Body of pancreas (tissue), 4 donors: Measurements from ENCODE around the gene CALHM5. TPM values are rescaled to one million over a fixed set of nuclear protein-coding genes. Genes with fewer than 3 reads are reported as not detected.

Experiments
- ATAC-seq: fragments of 150-250 bp; one replicate; pipeline ENCODE4 v1.9.1; 2016
- DNase-seq, 4 donors: peaks; one replicate each; pipeline ENCODE4 v3.0.0-alpha.2; 2019
- H3K27ac ChIP-seq, 4 donors: fragments of 200-600 bp; sonication (generic); 1 replicate in 3 of 4; 2 replicates in 1 of 4; pipeline versions ENCODE4 v1.5.1 to v1.6.1; 2016 to 2019; ENCODE audit warnings: mild to moderate bottlenecking in 1 of 4, mixed read lengths in 1 of 4, moderate library complexity in 1 of 4
- H3K27me3 ChIP-seq, 2 donors: fragments of 200-600 bp; sonication (generic); one replicate each; pipeline ENCODE4 v1.6.0; 2016; ENCODE audit warnings: mild to moderate bottlenecking in 1 of 2
- H3K36me3 ChIP-seq, 2 donors: fragments of 200-600 bp; sonication (generic); replicated peaks in 1 of 2; 2 replicates each; pipeline ENCODE4 v1.5.1; 2016; ENCODE audit warnings: low read depth in 2 of 2; ENCODE audit not compliant: insufficient read depth in 1 of 2
- H3K4me1 ChIP-seq: fragments of 200-600 bp; sonication (generic); one replicate; pipeline ENCODE4 v1.6.0; 2016
- H3K4me3 ChIP-seq, 2 donors: fragments of 200-600 bp; sonication (generic); 1 replicate in 1 of 2; 2 replicates in 1 of 2; pipeline ENCODE4 v1.5.1; 2016 to 2019
- H3K9me3 ChIP-seq, 3 donors: fragments of 200-600 bp; sonication (generic); 1 replicate in 2 of 3; 2 replicates in 1 of 3; pipeline ENCODE4 v1.5.1; 2016
- POLR2A ChIP-seq, 3 donors: fragments of 450-650 bp; IDR thresholded peaks; one replicate each; pipeline ENCODE4 v1.6.1; 2016; ENCODE audit warnings: antibody characterized with exemption in 3 of 3, mild to moderate bottlenecking in 2 of 3
- WGBS, 2 donors: methylation state at CpG; one replicate each; pipeline ENCODE4 v1.1.5; 2017; 5-methylcytosine and 5-hydroxymethylcytosine counted together
- intact Hi-C: fragments of 100-400 bp; cut with DNase I; formaldehyde crosslinking; loops from one replicate; pipeline ENCODE4 v1.15.1; 2023
- total RNA-seq, 2 donors: library from RNA; depleted of rRNA; stranded (reverse); fragments of >200 nt; gene quantifications; one replicate each; pipeline ENCODE4 v1.1.0, GENCODE V29; 2016
- TF ChIP-seq, protein P1 (sequence below), 7 experiments: fragments of 450-650 bp in 4 of 7; fragments of 200-600 bp in 3 of 7; sonication (generic) in 3 of 7; IDR thresholded peaks; one replicate each; pipeline ENCODE4 v1.5.1; 2016 to 2019; ENCODE audit warnings: antibody characterized with exemption in 7 of 7

The CALHM5 gene
- total RNA-seq, 2 donors from 2014 or later: 0.33 to 0.52 TPM

- Histone ChIP-seq H3K36me3 (no peaks in the 10 kb centered on the region), H3K9me3 (no peaks in the 10 kb centered on the region), H3K27ac (no peak overlapping the region), H3K27me3 (no peaks in the 10 kb centered on the region), H3K4me1 (no peaks in the 10 kb centered on the region), H3K4me3 (no peak overlapping the region)
- TF ChIP-seq, protein P1, sequence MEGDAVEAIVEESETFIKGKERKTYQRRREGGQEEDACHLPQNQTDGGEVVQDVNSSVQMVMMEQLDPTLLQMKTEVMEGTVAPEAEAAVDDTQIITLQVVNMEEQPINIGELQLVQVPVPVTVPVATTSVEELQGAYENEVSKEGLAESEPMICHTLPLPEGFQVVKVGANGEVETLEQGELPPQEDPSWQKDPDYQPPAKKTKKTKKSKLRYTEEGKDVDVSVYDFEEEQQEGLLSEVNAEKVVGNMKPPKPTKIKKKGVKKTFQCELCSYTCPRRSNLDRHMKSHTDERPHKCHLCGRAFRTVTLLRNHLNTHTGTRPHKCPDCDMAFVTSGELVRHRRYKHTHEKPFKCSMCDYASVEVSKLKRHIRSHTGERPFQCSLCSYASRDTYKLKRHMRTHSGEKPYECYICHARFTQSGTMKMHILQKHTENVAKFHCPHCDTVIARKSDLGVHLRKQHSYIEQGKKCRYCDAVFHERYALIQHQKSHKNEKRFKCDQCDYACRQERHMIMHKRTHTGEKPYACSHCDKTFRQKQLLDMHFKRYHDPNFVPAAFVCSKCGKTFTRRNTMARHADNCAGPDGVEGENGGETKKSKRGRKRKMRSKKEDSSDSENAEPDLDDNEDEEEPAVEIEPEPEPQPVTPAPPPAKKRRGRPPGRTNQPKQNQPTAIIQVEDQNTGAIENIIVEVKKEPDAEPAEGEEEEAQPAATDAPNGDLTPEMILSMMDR (IDR thresholded peaks at IDR 0.05): no peak
- no peak for TF ChIP-seq POLR2A (IDR thresholded peaks at IDR 0.05)
- no peak for ATAC-seq
- 64 to 69% methylated on average over 1 of the region's 1 CpG for WGBS, 2 donors
- no peak for DNase-seq
- intact Hi-C loops: no loop called here
These were observed 36.3 kb upstream of the CALHM5 start for GRCh38 chr6:116475141-116475540.

- no peaks in the 10 kb centered on the region for H3K27me3 ChIP-seq
- ATAC-seq (no peak), DNase-seq (no peak)
- H3K4me1 ChIP-seq: no peaks in the 10 kb centered on the region
- no peaks in the 10 kb centered on the region for H3K9me3 ChIP-seq
- H3K27ac ChIP-seq: no peak overlapping the region
- intact Hi-C loops: no loop called here
- H3K4me3 ChIP-seq: no peak overlapping the region
- 70 to 73% methylated on average over 5 of the region's 5 CpGs for WGBS, 2 donors
- H3K36me3 ChIP-seq: no peaks in the 10 kb centered on the region
- no peak for TF ChIP-seq POLR2A (IDR thresholded peaks at IDR 0.05)
- TF ChIP-seq, protein P1 (IDR thresholded peaks at IDR 0.05): no peak
These were observed 35.3 kb upstream of the CALHM5 start for GRCh38 chr6:116476002-116476678.

DNA sequence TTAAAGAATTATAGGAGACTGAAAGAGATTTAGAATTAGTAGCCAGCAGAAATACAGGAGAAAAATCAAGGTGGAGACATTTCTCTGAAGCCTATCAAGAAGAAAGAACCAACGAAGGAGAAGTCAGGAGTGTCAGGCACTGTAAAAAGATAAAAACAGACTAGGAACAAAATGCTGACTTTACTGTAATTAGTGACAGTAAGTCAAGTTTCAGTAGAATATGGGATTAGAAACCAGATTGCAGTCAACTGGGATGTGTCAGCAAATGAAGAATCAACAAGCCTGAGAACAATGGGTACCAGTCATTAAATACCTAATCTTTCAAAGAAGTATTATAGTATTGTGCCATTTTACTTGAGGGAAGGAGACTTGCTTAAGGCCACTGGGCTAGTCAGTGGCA, 28.7 kb upstream of the CALHM5 start:
- ATAC-seq (no peak), DNase-seq (no peak)
- peaks cover 5% of the 10 kb centered on the region for H3K4me1 ChIP-seq
- no peaks in the 10 kb centered on the region for H3K36me3 ChIP-seq
- TF ChIP-seq, protein P1 (IDR thresholded peaks at IDR 0.05): no peak
- no peak for TF ChIP-seq POLR2A (IDR thresholded peaks at IDR 0.05)
- no peaks in the 10 kb centered on the region for H3K27me3 ChIP-seq
- intact Hi-C loops: no loop called here
- H3K9me3 ChIP-seq: no peaks in the 10 kb centered on the region
- no peak overlapping the region for H3K27ac ChIP-seq
- 72 to 87% methylated on average over 1 of the region's 1 CpG for WGBS, 2 donors
- no peak overlapping the region for H3K4me3 ChIP-seq

- intact Hi-C loops: no loop called here
- peak; percentile 67 for ATAC-seq
- H3K4me3 ChIP-seq: no peak overlapping the region
- peaks cover 5% of the 10 kb centered on the region for H3K4me1 ChIP-seq
- DNase-seq: no peak
- no peaks in the 10 kb centered on the region for H3K27me3 ChIP-seq
- H3K36me3 ChIP-seq: no peaks in the 10 kb centered on the region
- WGBS, 2 donors: 9 to 20% methylated on average over 2 of the region's 2 CpGs
- TF ChIP-seq, protein P1 (IDR thresholded peaks at IDR 0.05): no peak
- no peak for TF ChIP-seq POLR2A (IDR thresholded peaks at IDR 0.05)
- H3K27ac ChIP-seq: no peak overlapping the region
- H3K9me3 ChIP-seq: no peaks in the 10 kb centered on the region
These were observed 27.8 kb upstream of the CALHM5 start for GRCh38 chr6:116483616-116484015.

DNA sequence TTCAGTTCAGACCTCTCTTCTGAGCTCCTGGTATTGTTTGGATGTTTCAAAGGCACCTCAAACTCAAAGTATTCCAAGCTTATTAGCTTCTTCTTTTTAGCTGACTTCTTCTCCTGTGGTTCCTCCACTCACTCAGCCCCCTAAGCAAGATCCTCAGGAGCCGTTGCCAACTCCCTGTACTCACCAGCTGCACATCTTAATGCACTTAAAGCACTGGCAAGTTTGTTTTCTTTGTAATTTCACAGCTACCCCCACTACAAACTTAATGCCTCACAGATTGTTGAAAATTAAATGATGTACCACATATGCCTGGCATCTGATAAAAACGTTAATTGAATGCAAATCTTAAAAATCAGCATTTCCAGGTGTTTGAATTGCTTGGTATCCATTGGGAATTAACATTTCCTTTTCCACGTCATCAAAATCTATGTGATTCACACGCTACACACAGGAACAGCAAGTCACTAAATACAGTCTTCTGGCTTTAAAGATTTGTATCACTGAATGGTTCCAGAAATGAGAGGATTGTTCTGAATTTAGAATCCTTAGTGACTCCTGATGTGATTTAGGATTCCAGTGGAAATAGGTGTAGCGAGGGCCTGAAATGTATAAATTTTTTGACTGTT, 25.8 kb upstream of the CALHM5 start:
- Histone ChIP-seq H3K27me3 (no peaks in the 10 kb centered on the region), H3K4me3 (no peak overlapping the region), H3K36me3 (no peaks in the 10 kb centered on the region), H3K27ac (no peak overlapping the region), H3K4me1 (peaks cover 5% of the 10 kb centered on the region), H3K9me3 (no peaks in the 10 kb centered on the region)
- 81% methylated on average over 5 of the region's 5 CpGs for WGBS, 2 donors
- no peak for DNase-seq
- TF ChIP-seq POLR2A (IDR thresholded peaks at IDR 0.05): no peak
- TF ChIP-seq, protein P1 (IDR thresholded peaks at IDR 0.05): no peak
- no peak for ATAC-seq
- intact Hi-C loops: no loop called here
